Left colon (tissue), 2 donors: ENCODE data around the gene RHOXF1. TPM values are rescaled to one million over a fixed set of nuclear protein-coding genes. Genes with fewer than 3 reads are reported as not detected.
A peak's percentile ranks its signal among the peaks of the same experiment; 100 is the strongest.
"Not testable (repeated sequence)": the region's sequence is repeated elsewhere in the genome, so short reads cannot be mapped to it uniquely, and the experiment has no call there.

Source experiments
- ATAC-seq: fragments of 200-7000 bp; cut with Tn5 transposase; one replicate; pipeline ENCODE4 v1.9.1; 2020; ENCODE audit warnings: mild to moderate bottlenecking, moderate library complexity
- DNase-seq, 2 donors: peaks; one replicate each; pipeline ENCODE4 v3.0.0-alpha.2; 2020
- intact Hi-C, 2 donors: fragments of 100-400 bp; cut with DNase I in 1 of 2; cut with micrococcal nuclease in 1 of 2; formaldehyde crosslinking; loops; one replicate each; pipeline versions ENCODE4 v1.11.2 to v1.14.0; 2022; cut with DNase I, micrococcal nuclease
- long read RNA-seq: library from polyadenylated mRNA; unstranded; transcript quantifications from one replicate; pipeline ENCODE4 v2.0.0, GENCODE V29; 2021
- total RNA-seq, 2 donors: library from RNA; stranded (reverse); fragmentation: NEBNext Ultra II Directional; extraction: Animal tissue kit (Norgen Biotek cat#: 25700); gene quantifications; one replicate each; pipeline ENCODE4 v1.2.1, GENCODE V29; 2021
- donor health status: DM: no; HTN: no; CAD: no.
- donor health status: DM: yes; HTN: yes; CAD: no.

RHOXF1 gene, protein sequence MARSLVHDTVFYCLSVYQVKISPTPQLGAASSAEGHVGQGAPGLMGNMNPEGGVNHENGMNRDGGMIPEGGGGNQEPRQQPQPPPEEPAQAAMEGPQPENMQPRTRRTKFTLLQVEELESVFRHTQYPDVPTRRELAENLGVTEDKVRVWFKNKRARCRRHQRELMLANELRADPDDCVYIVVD
- total RNA-seq: under 1 TPM in 1 of 2 donors, not detected in 1; 0.47 TPM
- long read RNA-seq: 0 reads

DNA sequence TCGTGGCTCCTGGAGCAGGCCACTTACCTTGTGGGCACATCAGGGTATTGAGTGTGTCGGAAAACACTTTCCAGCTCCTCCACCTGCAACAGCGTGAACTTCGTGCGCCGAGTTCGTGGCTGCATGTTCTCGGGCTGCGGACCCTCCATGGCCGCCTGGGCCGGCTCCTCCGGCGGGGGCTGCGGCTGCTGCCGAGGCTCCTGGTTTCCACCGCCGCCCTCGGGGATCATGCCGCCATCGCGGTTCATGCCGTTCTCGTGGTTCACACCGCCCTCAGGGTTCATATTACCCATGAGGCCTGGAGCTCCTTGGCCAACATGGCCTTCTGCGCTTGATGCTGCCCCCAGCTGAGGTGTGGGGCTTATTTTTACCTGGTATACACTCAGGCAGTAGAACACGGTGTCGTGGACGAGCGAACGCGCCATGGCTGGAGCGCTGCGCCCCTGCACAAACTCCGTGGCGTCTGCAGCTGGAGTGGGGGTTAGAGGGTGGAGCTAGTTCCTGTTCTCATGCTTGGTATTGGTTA is at the start of gene RHOXF1:
Gene RHOXF1 (minus strand): TSS at position 476 of the 526 bp plus-strand sequence. CDS start 51 bp downstream, at position 425.
- intact Hi-C loops: no loop called here
- ATAC-seq (no peak), DNase-seq (no peak)

DNA sequence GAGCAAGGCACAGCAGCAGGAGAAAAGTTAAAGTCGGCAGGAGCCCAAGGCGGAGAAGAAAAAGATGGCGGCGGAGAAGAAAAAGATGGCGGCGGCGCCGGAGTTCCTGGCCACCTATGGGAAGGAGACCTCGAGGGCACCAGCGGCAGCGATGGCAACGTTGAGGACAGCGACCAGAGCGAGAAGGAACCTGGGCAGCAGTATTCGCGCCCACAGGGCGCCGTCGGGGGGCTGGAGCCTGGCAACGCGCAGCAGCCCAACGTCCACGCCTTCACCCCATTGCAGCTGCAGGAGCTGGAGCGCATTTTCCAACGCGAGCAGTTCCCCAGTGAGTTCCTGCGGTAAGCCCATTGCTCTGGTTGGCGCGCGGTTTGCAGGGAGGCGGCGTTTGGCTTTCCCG is 43.4 kb upstream of the RHOXF1 start:
- DNase-seq, intact Hi-C loops, ATAC-seq: not testable (repeated sequence)

DNA sequence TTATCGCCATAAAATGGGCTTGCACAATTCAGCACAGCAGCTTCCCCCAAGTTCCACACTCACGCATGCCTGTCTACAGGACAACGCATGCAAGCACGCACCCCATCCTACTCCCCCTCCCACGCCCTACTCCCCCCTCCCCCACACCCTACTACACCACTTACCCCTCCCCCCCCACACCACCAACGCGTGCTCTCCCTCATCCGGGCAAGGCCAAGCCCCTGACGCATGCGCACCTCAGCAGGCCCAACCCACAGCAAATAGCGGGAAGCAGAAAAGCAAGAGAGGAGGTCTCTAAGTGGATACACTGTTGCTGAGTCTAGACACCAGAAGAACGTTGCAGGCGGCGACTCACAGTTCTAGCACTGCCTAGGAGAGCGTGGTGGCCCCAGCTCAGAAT is 42.6 kb upstream of the RHOXF1 start, which contains the start of gene RHOXF2:
Gene RHOXF2 (plus strand): TSS at position 301 of the 400 bp plus-strand sequence. CDS start 138 bp downstream, outside the sequence.
- intact Hi-C loops, DNase-seq: not testable (repeated sequence)

DNA sequence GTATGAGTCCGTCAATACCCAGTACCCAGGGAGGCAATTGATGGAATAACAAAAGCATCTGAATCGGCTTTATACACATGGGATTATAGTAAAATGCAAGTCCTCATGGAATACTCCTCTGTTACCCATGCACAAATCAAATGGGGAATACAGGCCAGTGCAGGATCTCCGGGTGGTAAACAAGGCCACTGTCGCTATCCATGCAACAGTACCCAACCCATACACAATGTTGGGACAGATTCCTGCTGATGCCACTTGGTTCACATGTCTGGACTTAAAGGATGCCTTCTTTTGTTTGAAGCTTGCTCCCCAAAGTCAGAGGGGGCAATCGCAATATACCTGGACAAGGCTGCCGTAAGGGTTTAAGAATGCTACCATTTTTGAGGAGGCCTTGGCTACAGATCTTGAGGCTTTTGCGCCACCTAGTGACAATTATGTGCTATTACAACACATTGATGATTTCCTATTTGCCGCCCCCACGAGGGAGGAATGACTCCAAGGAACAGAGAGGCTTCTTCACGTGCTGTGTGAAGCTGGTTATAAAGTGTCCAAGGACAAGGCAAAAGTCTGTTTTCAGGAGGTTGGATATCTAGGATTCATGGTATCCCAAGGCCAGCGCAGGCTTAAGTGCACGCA is 34.5 kb upstream of the RHOXF1 start:
- ATAC-seq: peak; percentile 35
- DNase-seq, intact Hi-C loops: not testable (repeated sequence)

More for the DNA sequence above, 42.6 kb upstream of the RHOXF1 start, which contains the start of gene RHOXF2:
- not testable (repeated sequence) for ATAC-seq

DNA sequence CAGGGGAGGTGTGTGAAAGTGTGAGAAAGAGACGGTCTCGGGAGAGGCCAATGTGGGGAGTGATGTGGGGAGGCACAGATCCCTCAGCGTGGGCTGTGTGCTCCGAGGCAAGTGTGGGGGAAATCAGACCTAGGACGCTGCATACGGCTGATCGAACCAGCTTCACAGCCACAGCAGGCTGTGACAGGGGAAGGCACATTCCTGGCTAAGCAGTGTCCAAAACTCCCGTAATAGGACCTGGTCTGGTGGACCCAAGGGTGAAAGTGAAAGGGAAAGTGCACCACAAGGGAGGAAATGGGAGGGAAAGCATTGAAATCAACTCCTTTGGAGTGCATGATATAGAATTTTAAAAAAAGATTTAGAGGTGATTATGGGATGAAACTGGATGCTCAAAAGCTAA is 31.8 kb upstream of the RHOXF1 start:
- no peak for ATAC-seq
- DNase-seq: no peak
- intact Hi-C loops: no loop called here

DNA sequence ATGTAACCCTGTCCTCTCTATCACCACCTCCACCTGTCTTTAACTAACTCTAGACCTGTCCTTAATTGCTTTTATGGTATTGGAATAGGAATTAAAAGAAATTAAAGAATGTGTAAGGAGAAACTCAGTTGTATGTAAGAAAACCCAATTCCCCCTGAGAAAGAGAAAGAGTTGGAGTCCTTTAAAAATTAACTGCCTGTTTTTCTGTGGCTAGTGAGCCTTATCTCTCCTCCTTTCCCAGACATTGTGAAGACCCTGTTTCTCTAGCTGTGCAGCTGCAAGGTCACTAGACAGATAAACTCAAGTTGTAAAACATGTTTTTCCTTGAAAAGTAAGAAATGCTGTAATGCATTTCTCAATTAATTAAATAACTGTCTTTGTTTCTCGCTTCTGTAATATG is 30.6 kb upstream of the RHOXF1 start:
- ATAC-seq, DNase-seq, intact Hi-C loops: not testable (repeated sequence)

DNA sequence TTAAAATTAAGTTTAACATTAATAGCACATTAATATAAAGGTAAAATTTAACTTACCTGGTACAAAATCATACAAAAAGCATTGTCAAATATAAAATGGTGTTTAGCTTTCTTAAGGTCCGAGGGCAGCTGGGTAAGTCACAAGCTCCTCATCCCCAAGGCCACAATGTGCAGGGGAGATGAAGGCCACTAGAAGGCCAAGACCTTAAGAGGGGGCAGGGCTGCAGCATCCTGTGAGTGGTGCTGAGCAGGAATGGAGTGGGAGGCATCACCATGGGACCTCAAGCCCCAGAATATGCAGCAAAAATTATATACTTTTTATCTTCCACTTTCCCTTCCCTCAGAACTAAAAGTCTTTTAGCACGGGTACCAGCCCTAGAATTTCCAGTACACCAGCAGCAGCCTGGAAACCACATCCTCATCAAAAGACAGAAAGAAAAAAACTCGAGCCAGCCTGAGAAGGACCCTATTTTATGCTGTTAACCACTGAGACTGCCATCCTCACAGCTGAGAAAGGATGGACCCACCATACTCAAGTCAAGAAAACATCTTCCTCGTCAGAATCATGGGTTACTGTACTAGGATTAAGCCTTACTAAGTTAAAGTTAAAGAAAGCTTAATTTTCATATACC is 29.7 kb upstream of the RHOXF1 start:
- DNase-seq: no peak
- intact Hi-C loops: no loop called here

DNA sequence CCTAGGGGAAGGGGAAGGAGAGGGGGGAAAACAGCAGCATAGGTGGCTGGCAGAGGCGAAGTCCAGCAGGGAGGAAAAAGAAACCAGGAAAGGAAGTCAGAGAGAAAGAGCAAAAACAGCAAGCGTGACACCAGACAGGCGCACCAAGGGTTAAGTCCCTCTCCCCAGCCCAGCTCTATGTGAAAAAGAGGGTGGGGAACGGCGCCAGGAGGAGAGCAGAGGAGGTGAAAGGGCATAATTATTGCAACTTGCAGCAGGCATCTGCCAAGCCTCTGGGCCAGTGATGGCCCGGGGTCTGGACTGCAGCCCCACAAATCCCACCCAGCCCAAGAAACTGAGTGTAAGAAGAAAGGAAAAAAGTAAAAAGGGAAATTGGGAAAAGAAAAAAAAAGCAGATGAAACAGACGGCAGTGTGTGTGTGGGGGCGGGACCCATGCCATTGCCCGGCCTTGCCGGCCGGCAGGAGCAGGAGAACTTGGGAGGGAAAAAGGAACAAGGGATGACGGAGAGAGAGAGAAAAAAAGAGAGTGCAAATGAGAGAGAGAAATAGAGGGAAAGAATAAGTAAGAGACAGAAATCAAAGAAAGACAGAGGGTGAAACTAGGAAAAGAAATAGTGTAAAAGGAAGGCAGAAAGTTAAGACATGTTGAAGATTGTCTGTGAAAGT is 28.6 kb upstream of the RHOXF1 start:
- intact Hi-C loops: no loop called here
- ATAC-seq (no peak), DNase-seq (no peak)

More for the DNA sequence above, 29.7 kb upstream of the RHOXF1 start:
- no peak for ATAC-seq

DNA sequence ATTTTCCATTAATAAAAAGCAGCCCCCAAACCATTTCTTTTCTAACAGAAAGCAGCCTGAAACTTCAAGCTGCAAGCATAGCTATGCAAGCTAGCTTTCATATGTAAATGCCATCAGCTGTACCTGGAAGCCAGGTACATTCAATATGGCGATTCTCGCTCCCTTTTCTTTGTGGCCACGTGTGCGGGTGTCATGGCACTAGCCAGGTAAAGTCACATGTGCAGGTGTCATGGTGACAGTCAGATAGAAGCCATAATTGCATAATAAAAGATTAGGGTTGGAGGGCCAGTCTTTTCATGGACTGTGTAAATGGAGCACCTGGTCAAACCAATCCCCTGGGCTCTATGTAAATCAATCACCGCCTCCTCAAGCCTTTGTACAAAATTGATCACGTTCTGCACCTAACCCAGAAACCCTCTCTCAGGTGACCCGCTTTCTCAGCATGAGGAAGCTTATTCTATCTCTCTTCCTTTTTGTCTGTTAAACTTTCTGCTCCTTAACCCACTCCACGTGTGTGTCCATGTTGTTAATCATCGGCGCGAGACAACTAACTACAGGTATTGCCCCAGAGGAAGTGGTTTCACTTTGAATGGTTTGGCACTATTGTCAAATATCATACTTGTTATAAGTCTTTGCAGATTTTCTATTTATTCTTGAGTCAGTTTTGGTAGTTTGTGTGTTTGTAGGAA is 24.7 kb upstream of the RHOXF1 start:
- ATAC-seq: no peak
- intact Hi-C loops: no loop called here
- no peak for DNase-seq

DNA sequence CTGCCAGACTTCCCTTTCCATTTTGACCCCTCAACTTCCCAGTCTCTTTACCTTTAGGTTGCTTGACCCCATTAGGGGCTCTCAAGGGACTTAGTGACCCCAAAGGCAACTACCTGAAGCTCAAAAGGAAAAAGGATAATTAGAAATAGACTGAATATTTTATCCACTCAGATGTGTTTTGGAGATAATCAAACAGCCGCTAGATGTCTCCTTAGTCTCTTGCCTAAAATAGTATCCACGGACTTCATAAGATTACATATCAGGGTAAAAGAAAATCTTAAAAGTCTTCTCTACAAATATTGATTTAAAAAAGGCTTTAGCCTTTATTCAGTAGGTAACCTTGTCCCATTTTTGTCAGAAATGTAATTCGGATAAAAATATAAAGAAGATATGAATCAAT is 21.7 kb upstream of the RHOXF1 start:
- no peak for DNase-seq
- intact Hi-C loops: no loop called here
- ATAC-seq: no peak

DNA sequence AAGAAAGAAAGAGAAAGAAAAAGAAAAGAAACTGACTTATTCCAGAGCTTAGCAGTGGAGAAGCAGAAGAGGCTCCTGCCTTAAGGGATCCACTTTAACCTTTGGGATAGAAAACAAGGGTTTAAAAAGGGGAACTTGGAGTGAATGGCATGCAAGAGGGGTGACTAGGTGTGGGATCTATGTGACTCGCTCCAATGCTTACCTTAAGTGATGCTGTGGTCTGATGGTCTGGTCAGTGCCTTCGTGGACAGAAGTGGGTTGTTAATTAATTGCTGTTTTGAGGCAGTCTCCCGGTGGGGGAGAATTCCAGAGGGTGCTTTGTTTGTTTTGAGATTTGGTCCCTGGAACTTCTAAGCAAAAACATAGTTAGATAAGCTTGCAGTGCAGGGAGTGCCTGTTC is 21.1 kb upstream of the RHOXF1 start:
- DNase-seq: no peak
- ATAC-seq: no peak
- intact Hi-C loops: no loop called here

DNA sequence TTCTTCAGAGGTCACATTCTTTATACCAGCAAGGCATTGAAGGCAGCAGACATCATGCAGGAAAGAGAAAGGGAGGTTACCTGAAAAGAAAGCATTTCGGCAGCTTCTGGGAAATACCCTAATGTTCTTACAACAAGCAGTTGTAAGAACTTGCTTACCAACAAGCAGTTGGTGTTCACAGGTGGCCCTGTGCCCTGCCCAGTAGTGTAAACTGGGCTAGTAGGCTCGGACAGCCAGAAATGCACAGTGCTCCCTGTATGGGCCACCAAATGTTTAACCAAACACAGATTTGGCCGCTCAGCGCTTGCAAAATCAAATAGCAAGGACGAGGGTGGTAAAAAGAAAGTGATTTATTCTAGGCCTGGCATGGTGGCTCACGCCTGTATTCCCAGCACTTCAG is 20.4 kb upstream of the RHOXF1 start:
- intact Hi-C loops: no loop called here
- DNase-seq (no peak), ATAC-seq (no peak)

DNA sequence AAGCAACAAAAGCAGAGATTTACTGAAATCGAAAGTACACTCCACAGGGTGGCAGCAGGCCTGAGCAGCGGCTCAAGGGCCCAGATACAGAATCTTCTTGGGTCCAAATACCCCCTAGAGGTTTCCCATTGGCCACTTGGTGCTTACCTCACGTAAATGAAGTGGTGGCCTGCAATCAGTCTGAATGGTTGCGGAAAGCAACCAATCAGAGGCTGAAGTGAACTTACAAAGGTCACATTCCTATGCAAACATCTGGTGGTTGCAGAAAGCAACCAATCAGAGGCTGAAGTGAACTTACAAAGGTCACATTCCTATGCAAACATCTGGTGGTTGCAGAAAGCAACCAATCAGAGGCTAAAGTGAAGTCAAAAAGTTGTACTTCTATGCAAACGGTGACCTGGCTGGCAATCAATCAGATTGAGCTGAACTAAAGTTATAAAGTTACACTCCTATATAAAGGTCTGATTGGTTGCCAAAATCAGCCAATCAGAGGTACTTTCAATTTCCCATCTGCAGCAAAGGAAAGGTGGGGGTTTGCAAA is 12.7 kb upstream of the RHOXF1 start:
- DNase-seq, ATAC-seq, intact Hi-C loops: not testable (repeated sequence)

DNA sequence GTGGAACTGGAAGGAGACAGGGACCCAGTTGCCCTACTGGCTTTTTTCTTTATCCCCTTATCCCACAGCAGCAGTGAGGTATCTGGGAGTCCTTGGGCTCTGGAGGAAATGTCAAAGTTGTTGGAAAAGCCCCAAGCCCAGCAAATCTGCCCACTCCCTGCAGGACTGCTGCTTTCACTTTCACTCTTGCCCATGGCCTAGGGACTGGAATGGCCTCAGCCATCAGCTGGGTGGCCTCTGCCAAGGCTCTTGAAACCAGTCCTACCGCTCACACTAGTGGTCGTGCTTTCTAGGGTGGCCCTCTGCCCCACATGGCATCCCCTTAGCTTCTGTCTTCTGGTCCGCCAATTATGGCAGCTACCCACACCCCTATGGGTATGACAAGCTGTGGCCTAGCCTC is 9.7 kb upstream of the RHOXF1 start:
- no peak for DNase-seq
- intact Hi-C loops: no loop called here
- ATAC-seq: no peak

DNA sequence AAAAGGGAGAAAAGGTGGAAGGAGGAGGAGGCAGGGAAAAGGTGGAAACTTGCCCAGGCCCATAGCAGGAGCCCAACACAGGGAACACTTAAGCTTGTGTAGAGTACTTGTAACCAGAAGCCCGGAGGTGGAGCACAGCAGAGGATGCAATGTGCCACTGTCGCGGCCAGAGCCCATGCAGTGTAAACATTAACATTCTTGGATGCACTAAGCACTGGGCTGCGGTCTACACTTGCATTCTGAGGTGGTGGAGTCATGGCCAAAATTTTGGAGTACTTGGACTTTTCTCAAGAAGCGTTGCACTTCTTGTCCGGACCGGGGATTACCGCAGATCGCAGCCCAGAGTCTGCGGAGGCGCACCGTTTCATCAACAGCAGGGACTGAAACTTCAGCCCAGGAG is 4.5 kb upstream of the RHOXF1 start:
- no peak for ATAC-seq
- intact Hi-C loops: no loop called here
- no peak for DNase-seq

DNA sequence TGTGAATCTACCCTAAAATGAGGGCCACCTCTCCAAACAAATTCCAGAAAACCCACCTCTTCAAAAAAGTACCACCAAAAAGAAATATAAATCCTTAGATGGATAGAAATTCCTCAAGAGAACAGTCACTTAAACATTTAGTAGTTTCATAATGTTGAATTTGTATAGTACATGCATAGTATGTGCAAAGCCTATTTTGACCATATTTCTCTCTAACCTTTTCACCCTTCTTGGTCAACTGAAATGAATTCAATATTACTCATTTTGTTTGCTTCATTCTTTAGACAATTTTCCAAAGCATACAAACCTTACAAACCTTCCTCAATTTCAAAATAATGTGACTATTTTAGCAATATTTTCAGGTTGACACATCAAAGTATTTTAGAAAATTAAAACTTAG is 4.1 kb downstream of the RHOXF1 start:
- intact Hi-C loops: no loop called here
- DNase-seq (no peak), ATAC-seq (no peak)

DNA sequence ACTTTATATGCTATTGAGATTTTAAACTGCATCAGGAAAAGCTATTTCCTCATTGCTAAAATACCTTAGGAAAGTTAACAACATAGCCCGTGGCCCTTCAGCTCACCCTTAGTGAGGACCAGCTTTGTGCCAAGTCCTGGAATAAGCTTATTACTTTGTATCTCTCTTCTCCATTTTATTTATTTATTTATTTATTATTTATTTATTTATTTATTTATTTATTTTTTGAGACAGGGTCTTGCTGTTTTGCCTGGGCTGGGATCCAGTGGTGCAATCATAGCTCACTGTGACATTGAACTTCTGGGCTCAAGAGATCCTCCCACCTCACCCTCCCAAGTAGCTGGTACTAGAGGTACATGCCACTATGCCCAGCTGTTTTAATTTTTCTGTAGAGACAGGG is 6.3 kb downstream of the RHOXF1 start:
- no peak for ATAC-seq
- intact Hi-C loops: no loop called here
- DNase-seq: no peak

DNA sequence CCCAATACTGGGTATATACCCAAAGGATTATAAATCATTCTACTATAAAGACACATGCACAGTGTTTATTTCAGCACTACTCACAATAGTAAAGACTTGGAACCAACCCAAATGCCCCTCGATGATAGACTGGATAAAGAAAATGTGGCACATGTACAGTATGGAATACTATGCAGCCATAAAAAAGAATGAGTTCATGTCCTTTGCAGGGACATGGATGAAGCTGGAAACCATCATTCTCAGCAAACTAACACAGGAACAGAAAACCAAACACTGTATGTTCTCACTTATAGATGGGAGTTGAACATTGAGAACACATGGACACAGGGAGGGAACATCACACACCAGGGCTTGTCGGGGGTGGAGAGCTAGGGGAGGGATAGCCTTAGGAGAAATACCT is 11.0 kb downstream of the RHOXF1 start:
- ATAC-seq, intact Hi-C loops, DNase-seq: not testable (repeated sequence)
